Peyer's patch (tissue), 4 donors: ENCODE results near the gene SLC1A2.

Experiments used
- CTCF ChIP-seq, 6 experiments: fragments of 450-650 bp in 4 of 6; fragments of 200-600 bp in 2 of 6; sonication (generic) in 1 of 6; IDR thresholded peaks; one replicate each; pipeline ENCODE4 v1.5.1; 2017 to 2019; ENCODE audit warnings: antibody characterized with exemption in 6 of 6, mild to moderate bottlenecking in 3 of 6, moderate library complexity in 1 of 6
- POLR2A ChIP-seq, 2 donors: fragments of 450-650 bp; IDR thresholded peaks; one replicate each; pipeline ENCODE4 v1.5.1; 2017; ENCODE audit warnings: antibody characterized with exemption in 2 of 2, mild to moderate bottlenecking in 2 of 2, moderate library complexity in 2 of 2

GRCh38 chr11:35276396-35277145, 142.8 kb downstream of the SLC1A2 start:
- TF ChIP-seq POLR2A (IDR thresholded peaks at IDR 0.05) (no peak), CTCF (IDR thresholded peaks at IDR 0.05) (no peak)
